NCI-H748 treated with DMSO at 0.1 percent for 48 hours (cell line): ENCODE measurements around the gene CPLANE2.
"Not testable (repeated sequence)": the region's sequence is repeated elsewhere in the genome, so short reads cannot be mapped to it uniquely, and the experiment has no call there.

Source experiments
- DNase-seq: peaks from one replicate; lab custom pipeline; 2025; lab: John Stamatoyannopoulos, UW

Gene CPLANE2

DNA sequence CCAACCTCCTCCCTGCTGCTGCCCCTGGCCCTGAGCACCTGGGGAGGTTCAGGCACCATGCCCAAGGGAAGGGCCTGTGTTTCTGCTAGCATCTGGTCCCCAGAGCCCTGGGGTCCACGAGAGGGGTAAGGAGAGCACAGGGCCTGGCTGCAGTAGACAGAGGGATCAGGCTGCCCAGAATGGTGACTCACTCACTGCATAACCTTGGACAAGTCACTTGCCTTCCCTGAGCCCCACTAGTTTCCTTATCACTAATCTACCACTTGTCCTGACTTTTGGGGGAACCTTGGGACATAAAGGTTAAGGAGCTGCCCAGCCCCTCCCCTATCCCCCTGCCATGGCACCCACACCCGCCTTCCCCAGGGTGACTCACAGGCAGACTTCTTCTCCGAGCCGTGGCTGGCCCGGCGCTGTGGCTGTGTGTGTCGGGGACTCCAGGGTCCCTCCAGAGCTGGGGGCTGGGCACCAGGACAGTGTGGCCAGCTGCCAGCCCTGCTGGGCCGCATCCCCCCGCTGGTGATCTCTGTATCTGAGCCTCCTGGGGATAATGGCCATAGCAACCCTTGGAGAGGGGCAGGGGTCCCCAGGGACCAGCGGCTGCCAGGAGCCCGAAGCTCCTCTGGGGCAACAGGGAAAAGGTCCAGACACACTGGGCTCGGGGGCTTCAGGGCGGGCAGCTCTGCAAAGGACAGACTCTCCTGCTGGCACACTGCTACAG, 28.6 kb downstream of the CPLANE2 start:
- DNase-seq, result no peak

DNA sequence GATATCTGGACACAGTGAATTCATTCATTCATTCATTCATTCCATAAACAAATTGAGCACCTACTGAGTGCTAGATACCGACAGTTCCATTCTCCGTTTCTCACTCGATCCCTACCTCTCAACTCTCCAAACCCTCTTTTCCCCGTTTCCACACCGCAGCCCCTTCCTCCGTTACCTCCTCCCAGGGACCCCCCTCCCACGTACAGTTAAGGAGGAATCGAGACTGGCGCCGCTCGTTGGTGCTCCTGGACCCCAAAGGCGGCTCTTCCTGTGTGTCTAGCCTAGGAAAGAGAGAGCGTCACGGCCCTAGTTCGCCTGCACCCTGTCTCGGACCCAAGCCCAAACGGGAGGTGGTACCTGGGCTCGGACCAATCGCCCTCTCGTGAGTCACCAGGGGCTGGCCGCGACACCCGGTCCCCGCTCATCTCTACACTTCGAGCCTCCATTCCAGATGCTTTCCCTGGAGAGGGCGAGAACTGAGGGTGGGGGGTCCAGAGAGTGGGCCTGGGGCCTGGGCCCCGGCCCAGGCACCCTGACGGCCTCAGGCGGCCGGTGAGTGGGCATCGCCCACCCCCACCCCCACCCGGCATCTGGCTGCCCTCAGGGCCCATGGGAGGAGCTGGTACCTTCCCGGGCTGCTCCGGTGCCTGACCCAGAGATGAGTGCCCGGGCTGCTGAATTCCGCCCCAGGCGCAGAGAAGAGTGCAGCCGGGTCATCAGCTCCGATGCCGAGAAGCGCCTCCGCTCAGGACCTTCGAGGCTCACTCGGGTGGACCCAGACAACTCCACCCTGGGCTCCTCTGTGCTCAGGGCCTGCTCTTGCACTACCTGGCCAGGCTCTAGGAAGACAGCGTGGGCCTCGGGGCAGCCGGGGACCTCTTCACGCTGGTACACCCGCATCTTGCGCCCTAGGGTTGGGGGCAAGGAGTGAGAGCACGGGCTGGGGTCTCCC, 29.4 kb downstream of the CPLANE2 start:
- DNase-seq, result no peak

DNA sequence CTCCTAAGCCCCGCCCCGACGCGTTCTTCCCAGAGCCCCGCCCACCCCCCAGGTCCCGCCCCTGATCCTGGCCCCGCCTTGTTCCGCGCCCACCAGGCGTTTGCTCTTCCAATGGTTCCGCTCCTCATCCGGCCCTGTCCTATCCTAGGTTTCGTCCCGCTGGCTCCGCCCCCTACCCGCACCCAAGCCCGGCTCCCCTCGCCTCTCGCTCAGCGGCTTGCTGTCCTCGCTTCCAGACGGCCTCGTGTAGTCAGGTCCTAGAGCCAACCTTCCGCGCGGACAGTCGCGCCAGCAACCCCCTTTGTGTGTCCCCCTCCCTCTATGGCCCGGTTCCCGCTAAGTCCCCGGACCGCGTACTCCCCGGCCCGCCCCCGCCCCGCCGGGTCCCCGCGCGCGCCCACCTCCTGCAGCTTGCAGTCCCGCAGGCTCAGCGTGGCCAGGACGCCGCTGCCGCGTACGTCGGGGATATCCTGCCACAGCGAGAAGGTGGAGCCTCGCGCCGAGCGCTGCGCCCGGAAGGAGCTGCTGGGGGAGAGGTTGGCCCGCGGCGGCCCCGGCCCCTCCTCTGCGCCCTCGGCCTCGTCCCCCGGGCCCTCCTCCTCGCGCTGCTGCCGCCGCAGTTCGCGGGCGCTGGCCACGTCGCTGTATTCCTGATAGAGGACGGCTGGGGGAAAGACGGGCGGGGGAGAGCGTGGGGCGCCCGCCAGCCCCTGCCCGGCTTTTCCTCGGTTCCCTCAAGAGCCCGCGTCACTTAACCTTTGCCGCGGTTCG, 30.3 kb downstream of the CPLANE2 start:
- peak; percentile 87 for DNase-seq

DNA sequence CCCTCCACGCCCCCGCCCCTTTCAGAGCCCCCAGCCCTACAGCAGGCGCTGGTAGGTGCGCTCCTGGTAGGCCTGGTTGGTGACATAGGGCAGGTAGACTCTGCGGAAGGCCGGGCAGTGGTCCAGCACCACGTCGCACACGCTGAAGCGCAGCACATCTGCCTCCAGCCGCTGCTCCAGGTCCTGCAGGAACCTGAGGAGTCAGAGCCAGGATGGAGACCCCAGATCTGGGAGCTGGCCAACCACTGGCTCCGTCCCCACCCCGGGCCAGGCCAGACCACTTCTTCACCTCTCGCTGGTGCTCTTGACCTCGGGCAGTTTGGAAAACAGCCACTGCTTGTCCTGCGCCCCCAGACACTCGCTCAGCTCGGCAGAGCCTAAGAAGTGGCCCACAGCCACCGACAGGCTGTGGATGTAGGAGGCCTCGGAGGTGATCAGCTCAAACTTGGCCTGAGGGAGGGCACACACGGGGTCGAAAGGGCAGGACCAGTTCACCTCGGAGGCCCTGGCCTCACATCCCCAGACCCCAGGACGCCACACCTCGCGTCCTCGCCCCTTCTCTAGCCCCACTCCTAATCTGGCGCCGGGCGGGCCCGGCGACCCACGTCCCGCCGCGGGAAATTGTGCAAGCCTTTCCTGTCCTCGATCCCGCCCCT, 31.0 kb downstream of the CPLANE2 start:
- DNase-seq, result no peak

DNA sequence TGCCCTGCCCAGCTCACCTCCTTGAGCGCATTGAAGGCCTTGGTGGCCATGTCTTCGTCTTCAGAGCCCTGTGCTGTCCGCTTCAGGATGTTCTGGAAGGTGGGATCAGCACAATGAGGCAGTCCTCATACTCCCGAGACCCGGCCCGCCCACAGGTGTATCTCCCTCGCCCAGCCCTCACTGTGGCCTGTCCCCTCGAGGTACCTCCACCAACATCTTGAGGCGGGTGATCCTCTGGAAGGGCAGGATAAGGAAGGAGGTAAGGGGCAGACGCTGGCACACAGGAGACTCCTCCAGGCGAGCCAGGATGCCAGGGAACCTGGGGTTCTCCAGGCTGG, 31.7 kb downstream of the CPLANE2 start:
- DNase-seq, result no peak

DNA sequence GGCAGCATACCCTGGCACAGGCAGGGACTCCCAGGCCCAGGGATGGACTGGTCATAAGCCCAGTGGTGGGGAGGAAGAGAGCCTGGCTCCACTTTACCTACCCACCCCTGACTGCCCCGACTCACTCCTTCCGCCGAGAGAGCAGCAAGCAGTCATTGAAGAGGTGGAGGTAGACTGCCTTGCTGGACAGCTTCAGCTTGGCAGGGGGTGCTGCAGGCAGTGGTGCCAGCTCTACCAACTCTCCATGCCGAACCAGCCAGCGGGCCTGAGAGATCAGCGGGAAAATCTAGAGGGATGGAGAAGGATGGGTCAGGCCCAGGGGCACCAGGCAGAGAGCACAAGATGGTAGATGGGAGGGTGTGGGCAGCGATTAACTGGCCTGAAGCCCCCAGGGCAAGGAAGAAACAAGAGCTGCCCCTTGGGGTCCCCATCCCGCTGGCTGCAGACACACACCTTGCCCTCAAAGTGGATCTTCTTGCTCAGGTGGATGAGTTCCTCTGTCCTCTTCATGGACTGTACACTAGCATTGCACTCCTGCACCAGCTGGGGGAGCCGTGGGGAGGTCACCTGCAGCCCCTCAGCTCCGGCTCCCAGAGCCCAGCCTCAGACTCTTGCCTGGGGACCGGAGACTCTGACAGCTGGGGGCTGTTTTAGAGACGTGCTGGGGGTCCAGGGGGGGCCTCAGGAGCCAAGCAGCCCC, 32.2 kb downstream of the CPLANE2 start:
- peak; percentile 4 for DNase-seq

DNA sequence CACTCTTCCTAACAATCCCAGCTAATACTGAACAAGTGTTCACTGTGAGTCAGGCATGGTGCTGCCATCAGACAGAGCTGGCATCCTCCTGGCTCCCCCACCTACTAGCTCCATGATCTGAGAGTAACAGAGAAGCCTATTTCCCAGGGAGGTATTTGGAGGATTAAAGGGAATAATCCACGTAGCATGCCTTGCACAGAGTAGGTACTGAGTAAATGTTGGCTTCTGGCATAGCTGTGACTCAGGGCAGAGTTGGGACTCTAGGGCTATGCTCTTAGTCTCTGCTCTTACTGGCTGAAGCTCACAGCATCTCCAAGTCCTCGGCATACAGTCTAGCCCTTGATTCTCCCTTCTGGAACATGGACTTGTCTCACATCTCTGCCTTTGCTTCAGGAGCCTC, 32.8 kb downstream of the CPLANE2 start:
- no peak for DNase-seq

DNA sequence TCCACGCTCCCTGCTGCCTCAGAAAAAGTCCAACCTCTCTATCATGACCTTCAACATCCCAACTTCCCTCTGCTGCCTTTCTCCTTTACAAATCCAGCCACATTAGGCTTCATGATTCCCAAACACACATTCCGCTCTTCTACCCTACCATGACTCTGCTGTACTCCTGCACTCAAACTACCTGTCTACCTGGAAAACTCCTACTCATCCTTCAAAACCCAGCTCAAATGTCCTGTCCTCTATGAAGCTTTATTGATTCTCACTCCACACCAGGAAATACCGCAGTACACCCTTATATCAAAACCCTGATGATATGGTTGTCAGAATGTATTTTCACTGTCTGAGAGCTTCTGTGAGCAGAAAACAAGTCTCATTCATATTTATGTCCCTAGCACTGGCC, 33.4 kb downstream of the CPLANE2 start:
- DNase-seq, result no peak

DNA sequence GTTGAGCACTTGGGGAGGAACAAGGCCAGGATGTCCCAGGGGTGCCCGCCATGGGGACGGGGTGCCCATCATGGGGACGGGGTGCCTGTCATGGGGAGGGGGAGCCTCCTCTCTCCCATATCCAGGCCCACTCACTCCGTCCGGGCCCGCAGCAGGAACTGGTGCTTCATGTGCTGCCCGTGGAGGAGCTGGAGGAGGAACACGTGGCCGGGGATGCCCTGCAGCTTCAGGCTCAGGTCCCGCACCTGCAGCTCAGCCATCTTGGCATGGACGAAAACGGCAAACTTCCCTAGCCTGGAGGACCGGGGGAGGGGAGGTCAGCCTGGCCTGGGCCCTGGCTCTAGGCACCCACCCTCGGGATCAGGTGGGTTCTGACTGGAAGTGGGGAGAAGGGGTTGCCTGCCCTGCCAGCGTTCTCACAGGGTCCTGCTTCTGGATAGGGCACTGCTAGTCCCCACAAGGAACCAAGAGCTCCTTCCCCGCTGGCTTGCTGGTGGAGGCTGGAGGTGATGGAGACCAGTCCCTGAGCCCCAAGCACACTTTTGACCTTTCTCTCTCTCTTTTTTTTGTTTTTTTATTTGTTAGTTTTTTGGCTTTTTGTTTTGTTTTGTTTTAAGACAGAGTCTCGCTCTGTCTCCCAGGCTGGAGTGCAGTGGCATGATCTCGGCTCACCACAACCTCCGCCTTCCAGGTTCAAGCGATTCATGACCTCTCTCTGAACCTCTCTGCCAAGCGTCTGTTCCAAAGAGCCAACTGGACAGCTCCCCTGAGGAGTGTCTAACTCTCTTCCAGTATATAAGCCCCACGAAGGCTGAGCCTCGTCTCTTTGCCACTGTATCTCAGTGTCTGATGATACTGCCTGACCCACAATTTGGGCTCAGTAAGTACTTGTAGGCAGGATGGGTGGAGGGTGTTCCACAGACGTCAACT, 34.4 kb downstream of the CPLANE2 start:
- DNase-seq, result no peak

DNA sequence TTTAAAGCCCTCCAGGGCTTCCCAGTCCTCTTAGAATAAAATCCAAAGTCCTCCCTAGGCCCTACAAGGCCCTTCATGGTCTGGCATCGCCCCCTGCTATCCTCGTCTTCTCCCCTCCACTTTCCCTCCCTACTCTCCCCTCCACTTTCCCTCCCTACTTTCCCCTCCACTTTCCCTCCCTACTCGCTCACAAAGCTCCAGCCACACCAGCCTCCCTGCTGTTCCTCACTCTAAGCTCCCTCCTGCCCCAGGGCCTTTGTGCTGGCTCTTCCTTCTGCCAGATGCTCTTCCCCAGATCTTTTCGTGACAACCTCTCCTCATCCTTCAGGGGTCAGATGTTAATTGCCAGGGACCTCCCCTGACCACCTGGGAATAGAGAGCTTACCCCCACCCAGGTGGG, 37.3 kb downstream of the CPLANE2 start:
- no peak for DNase-seq

DNA sequence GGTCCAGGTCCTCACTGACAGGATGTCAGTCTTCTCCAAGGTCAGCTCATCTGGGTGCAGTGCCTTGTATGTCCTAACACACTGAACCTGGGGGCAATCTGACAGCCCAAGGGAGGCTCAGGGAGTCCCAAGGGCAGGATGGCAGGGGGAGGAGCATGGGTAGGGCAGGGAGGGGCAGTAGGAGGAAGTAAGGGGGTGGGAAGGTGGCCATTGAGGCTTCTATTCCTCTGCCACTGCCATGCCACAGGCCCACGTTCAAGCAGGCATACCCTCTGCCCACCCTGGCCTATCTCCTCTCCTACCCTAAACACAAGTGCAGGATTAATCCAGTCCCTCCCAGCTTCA, 37.9 kb downstream of the CPLANE2 start:
- no peak for DNase-seq

DNA sequence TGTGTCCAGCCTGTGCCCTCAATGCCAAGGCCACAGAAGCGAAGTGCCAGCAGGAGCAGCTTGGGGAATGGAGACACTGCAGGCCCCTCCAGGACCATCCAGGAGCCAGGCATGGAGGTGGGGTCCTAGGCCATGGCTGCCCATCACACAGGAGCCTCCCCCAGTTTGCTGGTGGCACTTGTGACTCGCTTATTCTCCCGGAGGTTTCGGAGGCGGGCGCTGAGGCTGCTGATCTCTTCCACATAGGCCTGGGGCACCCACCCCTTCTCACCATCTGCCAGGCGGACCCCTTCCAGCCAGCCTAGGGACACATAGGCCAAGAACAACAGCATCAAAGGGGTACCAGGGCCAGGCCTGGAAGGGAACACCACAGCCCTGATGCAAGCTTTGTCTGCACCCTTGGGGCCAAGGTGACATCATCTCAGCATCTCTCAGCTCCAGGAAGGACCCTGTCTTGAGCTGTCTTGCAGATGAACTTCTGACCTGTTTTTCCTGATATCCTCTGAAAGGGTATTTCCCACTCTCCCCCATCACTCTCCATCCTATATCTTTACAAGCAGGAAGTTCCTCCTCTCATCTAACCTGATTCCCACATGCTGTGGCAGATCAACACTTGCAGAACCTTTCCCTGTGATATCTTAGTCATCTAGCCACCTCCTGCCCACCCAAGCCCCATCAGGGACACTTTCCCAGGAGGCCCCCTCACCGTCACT, 38.4 kb downstream of the CPLANE2 start:
- DNase-seq, result no peak

DNA sequence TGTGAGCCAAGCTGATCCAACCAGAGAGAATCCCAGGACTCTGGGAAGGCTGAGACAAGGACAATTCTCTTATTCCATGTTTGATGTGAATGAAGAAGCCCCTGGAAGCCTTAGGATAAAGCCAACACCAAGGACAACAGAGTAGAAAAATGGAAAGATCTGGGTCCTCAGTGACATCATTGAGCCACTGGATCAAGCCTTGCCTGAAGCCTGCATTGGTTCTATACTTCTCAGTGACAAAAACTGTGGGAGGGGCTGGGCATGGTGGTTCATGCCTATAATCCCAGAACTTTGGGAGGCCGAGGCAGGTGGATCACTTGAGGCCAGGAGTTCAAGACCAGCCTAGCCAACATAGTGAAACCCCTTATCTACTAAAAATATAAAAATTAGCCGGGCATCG, 40.1 kb downstream of the CPLANE2 start:
- no peak for DNase-seq

DNA sequence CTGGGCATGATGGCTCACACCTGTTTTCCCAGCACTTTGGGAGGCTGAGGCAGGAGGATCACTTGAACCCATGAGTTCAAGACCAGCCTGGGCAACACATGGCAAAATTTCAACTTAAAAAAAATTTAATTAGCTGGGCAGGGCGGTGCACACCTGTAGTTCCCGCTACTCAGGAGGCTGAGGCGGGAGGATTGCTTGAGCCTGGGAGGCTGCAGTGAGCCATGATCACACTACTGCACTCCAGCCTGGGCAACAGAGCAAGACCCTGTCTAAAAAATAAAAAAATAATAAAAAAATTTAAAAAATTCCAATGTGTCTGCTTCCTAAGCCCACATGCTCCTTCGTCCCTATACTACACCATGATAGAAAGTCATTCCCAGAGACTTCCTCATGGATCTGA, 40.8 kb downstream of the CPLANE2 start:
- DNase-seq, result not testable (repeated sequence)

DNA sequence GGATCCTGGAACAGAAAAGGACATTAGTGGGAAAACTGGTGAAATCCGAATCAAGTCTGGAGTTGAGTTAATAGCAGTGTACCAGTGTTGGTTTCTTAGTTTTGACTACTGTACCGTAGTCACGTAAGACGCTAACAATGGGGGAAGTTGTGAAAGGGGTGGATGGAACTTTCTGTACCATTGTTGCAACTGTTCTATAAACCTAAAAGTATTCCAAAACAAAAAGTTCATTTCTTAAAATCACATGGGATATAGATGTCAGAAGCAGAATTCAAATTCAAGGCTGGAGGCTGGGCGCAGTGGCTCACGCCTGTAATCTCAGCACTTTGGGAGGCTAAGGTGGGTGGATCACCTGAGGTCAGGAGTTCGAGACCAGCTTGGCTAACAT, 41.5 kb downstream of the CPLANE2 start:
- DNase-seq, result no peak

DNA sequence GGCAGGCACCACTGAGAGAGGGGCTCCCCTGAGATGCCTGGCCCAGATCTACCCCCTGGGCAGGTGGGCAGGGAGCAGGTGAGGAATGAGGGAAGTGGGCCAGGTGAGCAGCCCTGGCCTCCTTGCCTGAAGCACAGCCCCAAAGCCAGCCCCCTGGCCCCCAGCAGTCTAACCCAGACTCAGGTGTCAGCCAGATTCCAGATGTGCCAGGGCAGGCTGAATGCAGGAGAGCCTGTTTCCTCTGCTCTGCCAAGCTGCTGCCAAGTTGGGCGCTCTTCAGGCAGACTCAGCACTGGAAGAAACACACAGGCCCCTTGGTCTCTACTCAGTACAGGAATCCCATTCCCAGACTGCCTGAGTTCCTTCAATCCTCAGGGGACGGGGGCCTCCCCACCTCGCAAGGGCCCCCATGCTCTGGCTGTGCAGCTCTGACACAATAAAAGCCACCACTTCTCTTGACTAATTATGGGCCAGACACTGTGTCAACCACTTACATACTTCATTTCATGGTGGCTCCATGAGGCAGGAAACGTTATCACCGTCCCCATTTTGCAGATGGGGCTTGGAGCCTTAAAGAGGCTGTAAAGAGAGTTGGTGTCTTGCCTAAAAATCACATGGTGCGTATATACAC, 45.0 kb downstream of the CPLANE2 start:
- DNase-seq, result no peak

DNA sequence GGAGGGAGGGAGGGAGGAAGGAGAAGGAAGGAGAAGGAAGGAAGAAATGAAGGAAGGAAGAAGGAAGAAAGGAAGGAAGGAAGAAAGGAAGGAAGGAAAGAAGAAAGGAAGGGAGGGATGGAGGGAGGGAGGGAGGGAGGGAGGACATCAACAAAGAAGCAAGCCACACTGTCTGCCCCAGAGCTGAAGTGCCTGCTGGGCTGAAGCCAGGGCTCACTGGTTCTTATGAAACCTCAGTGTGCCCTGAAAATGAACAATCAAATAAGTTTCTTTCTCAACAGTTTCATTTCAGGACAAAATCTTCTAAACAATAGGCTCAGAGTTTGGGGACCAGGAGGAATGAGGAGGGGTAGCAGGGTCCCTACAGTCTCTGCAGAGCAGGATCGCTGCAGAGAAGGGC, 45.7 kb downstream of the CPLANE2 start:
- no peak for DNase-seq

DNA sequence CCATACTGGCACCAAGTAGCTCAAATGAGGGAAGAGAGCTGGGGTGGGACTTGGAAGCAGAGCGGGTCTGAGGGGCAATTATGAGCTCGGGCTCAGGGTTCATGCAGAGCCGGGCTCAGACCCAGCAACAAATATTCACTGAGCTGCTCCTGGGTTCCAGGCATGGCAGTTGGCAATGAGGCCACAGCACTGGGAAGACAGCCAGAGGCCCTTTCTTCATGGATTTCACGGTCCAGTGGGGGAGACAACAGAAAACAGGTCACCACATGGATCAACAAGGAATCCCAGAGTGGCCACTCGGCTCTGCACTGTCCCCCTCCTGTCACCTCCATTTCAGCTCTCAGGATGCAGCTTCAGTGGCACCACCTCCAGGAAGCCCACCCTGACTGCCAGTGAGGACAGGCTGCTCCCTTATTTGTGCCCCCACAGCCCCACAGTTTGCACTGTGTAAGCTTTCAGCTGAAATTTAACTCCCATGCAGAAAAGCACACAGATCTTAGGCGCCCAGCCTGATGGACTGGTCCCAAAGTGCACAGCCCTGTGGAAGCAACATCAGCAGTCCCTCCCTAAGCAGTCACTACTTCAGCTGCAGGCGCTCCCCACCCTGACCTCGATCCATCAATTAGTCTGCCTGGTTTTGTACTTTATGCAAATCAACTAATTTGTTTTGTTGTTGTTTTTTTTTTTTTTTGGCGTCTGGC, 46.9 kb downstream of the CPLANE2 start:
- DNase-seq, result no peak

DNA sequence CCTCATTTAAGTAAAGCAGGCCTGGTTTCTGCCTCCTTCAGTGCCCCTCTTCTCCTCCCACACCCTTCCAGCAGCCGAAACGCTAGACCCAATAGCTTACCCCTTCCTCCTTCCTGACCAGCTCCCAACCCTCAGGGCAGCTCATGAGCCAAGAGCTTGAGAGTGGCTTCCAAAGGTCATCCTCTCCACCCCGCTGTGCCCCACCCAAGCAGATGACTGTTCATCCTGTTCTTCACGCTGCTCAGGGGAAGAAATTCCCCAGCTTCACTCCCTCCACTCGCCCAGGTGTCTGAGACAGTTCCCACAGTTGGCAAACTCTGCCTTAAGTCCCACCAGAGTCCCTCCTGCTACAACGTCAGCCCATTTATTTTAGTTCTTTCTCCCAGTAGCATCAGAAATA, 48.0 kb downstream of the CPLANE2 start:
- no peak for DNase-seq
